ENCODE results near the gene MSTO1.
"Not testable (repeated sequence)": the region's sequence is repeated elsewhere in the genome, so short reads cannot be mapped to it uniquely, and the experiment has no call there.

MSTO1 gene

DNA sequence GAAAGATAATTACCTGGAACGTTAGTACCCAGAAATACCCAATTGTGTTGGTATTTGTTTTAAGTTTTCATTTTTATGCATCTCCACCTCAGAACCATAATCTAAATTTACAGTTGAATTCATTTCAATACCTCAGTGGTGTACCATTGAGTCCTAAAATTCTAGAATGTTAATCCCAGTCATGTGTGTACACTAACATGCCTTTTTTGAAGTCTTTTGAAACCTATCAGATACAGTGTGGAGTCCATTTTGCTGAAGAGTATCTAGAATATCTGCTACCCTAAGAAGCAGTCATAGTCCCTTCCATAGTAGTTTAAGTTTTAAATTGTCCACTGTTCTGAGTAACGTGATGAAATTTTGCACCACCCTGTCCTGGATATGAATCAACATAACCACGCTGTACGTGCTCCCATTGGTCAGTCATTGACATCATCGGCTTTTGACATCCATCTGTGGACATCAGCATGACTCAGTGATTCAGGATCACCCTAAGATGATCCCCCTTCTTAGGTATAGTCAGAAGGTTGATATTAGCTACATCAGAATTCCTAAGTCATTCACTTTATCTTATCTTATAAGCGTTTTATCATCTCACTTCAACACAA is 39.9 kb upstream of the MSTO1 start:
- no peaks in the 10 kb centered on the region for H3K9me3 ChIP-seq (ENCODE audit: insufficient read depth, low read depth, low read length)
- no peak overlapping the region for H2AFZ ChIP-seq (ENCODE audit: low read length)
- peaks cover 38% of the 10 kb centered on the region for H3K79me2 ChIP-seq (ENCODE audit: insufficient read depth, low read length)
- H4K20me1 ChIP-seq (ENCODE audit: insufficient read depth, low read length, poor library complexity, severe bottlenecking), result peaks cover 13% of the 10 kb centered on the region
- H3K36me3 ChIP-seq (ENCODE audit: insufficient read depth, low read length), result no peaks in the 10 kb centered on the region; the same call in 1 of the 2 replicates
- H3K9ac ChIP-seq (ENCODE audit: low read depth, low read length, poor library complexity, severe bottlenecking), result no peak overlapping the region
- no peak for TF ChIP-seq EZH2phosphoT487 (IDR thresholded peaks at IDR 0.05; ENCODE audit: borderline replicate concordance)
- no peak for TF ChIP-seq CTCF (conservative IDR thresholded peaks at IDR 0.05; ENCODE audit: low read length)
- no peaks in the 10 kb centered on the region for H3K9me2 ChIP-seq (replicated peaks; ENCODE audit: low read depth, low read length)
- no peaks in the 10 kb centered on the region for H3F3A ChIP-seq (ENCODE audit: low read depth)
- H3K27me3 ChIP-seq (ENCODE audit: insufficient read depth, low read length, poor library complexity, severe bottlenecking), result no peaks in the 10 kb centered on the region
- H3K4me1 ChIP-seq (ENCODE audit: insufficient read depth, low read length, poor library complexity, severe bottlenecking), result peaks cover 6% of the 10 kb centered on the region
- no peak overlapping the region for H3K4me2 ChIP-seq (ENCODE audit: low read depth, low read length, poor library complexity, severe bottlenecking)
- H3K4me3 ChIP-seq (ENCODE audit: low read length, poor library complexity, severe bottlenecking), result no peak overlapping the region

- H3K4me3 ChIP-seq (ENCODE audit: low read length, poor library complexity, severe bottlenecking), result no peak overlapping the region
Measured at GRCh38 chr1:155570593-155570990, 39.4 kb upstream of the MSTO1 start.

DNA sequence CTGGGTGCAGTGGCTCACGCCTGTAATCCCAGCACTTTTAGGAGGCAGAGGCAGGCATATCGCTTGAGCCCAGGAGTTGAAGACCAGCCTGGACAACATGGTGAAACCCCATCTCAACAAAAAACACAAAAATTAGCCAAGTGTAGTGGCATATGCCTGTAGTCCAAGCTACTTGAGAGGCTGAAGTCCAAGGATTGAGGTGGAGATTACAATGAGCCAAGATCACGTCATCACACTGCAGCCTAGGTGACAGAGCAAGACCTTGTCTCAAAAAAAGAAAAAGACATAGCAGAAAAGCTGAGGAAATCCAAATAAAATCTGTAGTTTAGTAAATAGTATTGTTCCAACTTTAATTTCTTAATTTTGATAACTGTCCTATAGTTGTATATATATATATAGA is 35.9 kb upstream of the MSTO1 start:
- TF ChIP-seq EZH2phosphoT487 (IDR thresholded peaks at IDR 0.05; ENCODE audit: borderline replicate concordance) (no peak), CTCF (conservative IDR thresholded peaks at IDR 0.05; ENCODE audit: low read length) (no peak)

More at GRCh38 chr1:155570593-155570990, 39.4 kb upstream of the MSTO1 start:
- Histone ChIP-seq H3K4me1 (ENCODE audit: insufficient read depth, low read length, poor library complexity, severe bottlenecking) (peaks cover 2% of the 10 kb centered on the region), H3K27me3 (ENCODE audit: insufficient read depth, low read length, poor library complexity, severe bottlenecking) (no peaks in the 10 kb centered on the region), H3K36me3 (ENCODE audit: insufficient read depth, low read length) (no peaks in the 10 kb centered on the region; the same call in 1 of the 2 replicates), H3K4me2 (ENCODE audit: low read depth, low read length, poor library complexity, severe bottlenecking) (no peak overlapping the region), H2AFZ (ENCODE audit: low read length) (no peak overlapping the region), H3K9me3 (ENCODE audit: insufficient read depth, low read depth, low read length) (no peaks in the 10 kb centered on the region), H3K9me2 (replicated peaks; ENCODE audit: low read depth, low read length) (no peaks in the 10 kb centered on the region), H3F3A (ENCODE audit: low read depth) (no peaks in the 10 kb centered on the region), H3K79me2 (ENCODE audit: insufficient read depth, low read length) (peaks cover 33% of the 10 kb centered on the region), H4K20me1 (ENCODE audit: insufficient read depth, low read length, poor library complexity, severe bottlenecking) (peaks cover 10% of the 10 kb centered on the region), H3K9ac (ENCODE audit: low read depth, low read length, poor library complexity, severe bottlenecking) (no peak overlapping the region)
- no peak for TF ChIP-seq CTCF (conservative IDR thresholded peaks at IDR 0.05; ENCODE audit: low read length)
- no peak for TF ChIP-seq EZH2phosphoT487 (IDR thresholded peaks at IDR 0.05; ENCODE audit: borderline replicate concordance)

DNA sequence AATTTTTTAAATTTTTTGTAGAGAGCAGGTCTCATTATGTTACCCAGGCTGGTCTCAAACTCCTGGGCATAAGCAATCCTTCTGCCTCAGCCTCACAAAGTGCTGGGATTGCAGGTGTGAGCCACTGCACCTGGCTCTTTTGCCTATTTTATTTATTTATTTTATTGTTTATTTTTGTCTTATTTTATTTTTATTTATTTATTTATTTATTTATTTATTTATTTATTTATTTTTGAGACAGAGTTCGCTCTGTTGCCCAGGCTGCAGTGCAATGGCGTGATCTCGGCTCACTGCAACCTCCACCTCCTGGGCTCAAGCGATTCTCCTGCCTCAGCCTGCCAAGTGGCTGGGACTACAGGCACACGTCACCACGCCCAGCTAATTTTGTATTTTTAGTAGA is 34.4 kb upstream of the MSTO1 start:
- H3K4me1 ChIP-seq (ENCODE audit: insufficient read depth, low read length, poor library complexity, severe bottlenecking); H3K36me3 ChIP-seq (ENCODE audit: insufficient read depth, low read length); H3K9me2 ChIP-seq (replicated peaks; ENCODE audit: low read depth, low read length); H3K9me3 ChIP-seq (ENCODE audit: insufficient read depth, low read depth, low read length); H3K9ac ChIP-seq (ENCODE audit: low read depth, low read length, poor library complexity, severe bottlenecking); H3K27me3 ChIP-seq (ENCODE audit: insufficient read depth, low read length, poor library complexity, severe bottlenecking); H3K4me2 ChIP-seq (ENCODE audit: low read depth, low read length, poor library complexity, severe bottlenecking); H3K4me3 ChIP-seq (ENCODE audit: low read length, poor library complexity, severe bottlenecking); H2AFZ ChIP-seq (ENCODE audit: low read length); H4K20me1 ChIP-seq (ENCODE audit: insufficient read depth, low read length, poor library complexity, severe bottlenecking); H3K79me2 ChIP-seq (ENCODE audit: insufficient read depth, low read length); H3F3A ChIP-seq (ENCODE audit: low read depth): not testable (repeated sequence)

More for the DNA sequence above, 35.9 kb upstream of the MSTO1 start:
- peaks cover 4% of the 10 kb centered on the region for H4K20me1 ChIP-seq (ENCODE audit: insufficient read depth, low read length, poor library complexity, severe bottlenecking)
- H2AFZ ChIP-seq (ENCODE audit: low read length), result no peak overlapping the region
- no peaks in the 10 kb centered on the region for H3K4me1 ChIP-seq (ENCODE audit: insufficient read depth, low read length, poor library complexity, severe bottlenecking)
- no peaks in the 10 kb centered on the region for H3K9me2 ChIP-seq (replicated peaks; ENCODE audit: low read depth, low read length)
- no peaks in the 10 kb centered on the region for H3K27me3 ChIP-seq (ENCODE audit: insufficient read depth, low read length, poor library complexity, severe bottlenecking)
- H3K36me3 ChIP-seq (ENCODE audit: insufficient read depth, low read length), result no peaks in the 10 kb centered on the region; the same call in 1 of the 2 replicates
- H3F3A ChIP-seq (ENCODE audit: low read depth), result no peaks in the 10 kb centered on the region
- no peak overlapping the region for H3K4me2 ChIP-seq (ENCODE audit: low read depth, low read length, poor library complexity, severe bottlenecking)
- H3K9ac ChIP-seq (ENCODE audit: low read depth, low read length, poor library complexity, severe bottlenecking), result no peak overlapping the region
- no peaks in the 10 kb centered on the region for H3K9me3 ChIP-seq (ENCODE audit: insufficient read depth, low read depth, low read length)
- H3K4me3 ChIP-seq (ENCODE audit: low read length, poor library complexity, severe bottlenecking), result no peak overlapping the region
- peaks cover 18% of the 10 kb centered on the region; the same call in 1 of the 2 replicates for H3K79me2 ChIP-seq (ENCODE audit: insufficient read depth, low read length)

- not testable (repeated sequence) for H2AFZ ChIP-seq (ENCODE audit: low read length); H3K79me2 ChIP-seq (ENCODE audit: insufficient read depth, low read length); H4K20me1 ChIP-seq (ENCODE audit: insufficient read depth, low read length, poor library complexity, severe bottlenecking); H3F3A ChIP-seq (ENCODE audit: low read depth); H3K4me1 ChIP-seq (ENCODE audit: insufficient read depth, low read length, poor library complexity, severe bottlenecking); H3K27me3 ChIP-seq (ENCODE audit: insufficient read depth, low read length, poor library complexity, severe bottlenecking); H3K9me3 ChIP-seq (ENCODE audit: insufficient read depth, low read depth, low read length); H3K4me2 ChIP-seq (ENCODE audit: low read depth, low read length, poor library complexity, severe bottlenecking); H3K4me3 ChIP-seq (ENCODE audit: low read length, poor library complexity, severe bottlenecking); H3K9ac ChIP-seq (ENCODE audit: low read depth, low read length, poor library complexity, severe bottlenecking); H3K36me3 ChIP-seq (ENCODE audit: insufficient read depth, low read length); H3K9me2 ChIP-seq (replicated peaks; ENCODE audit: low read depth, low read length)
Measured at GRCh38 chr1:155583846-155584245, 26.2 kb upstream of the MSTO1 start.

All from Loucy (cell line).